Body of pancreas (tissue), 4 donors: ENCODE data around the gene PTPN21.

Source experiments
- CTCF ChIP-seq, 7 experiments: fragments of 450-650 bp in 4 of 7; fragments of 200-600 bp in 3 of 7; sonication (generic) in 3 of 7; IDR thresholded peaks; one replicate each; pipeline ENCODE4 v1.5.1; 2016 to 2019; ENCODE audit warnings: antibody characterized with exemption in 7 of 7
- POLR2A ChIP-seq, 3 donors: fragments of 450-650 bp; IDR thresholded peaks; one replicate each; pipeline ENCODE4 v1.6.1; 2016; ENCODE audit warnings: antibody characterized with exemption in 3 of 3, mild to moderate bottlenecking in 2 of 3

GRCh38 chr14:88454886-88455285, 99.9 kb downstream of the PTPN21 start:
- TF ChIP-seq POLR2A (IDR thresholded peaks at IDR 0.05) (no peak), CTCF (IDR thresholded peaks at IDR 0.05) (no peak)
